Natural killer cell treated with Interleukin-12 subunit alpha and Interleukin-12 subunit beta and Interleukin-15 and Interleukin-18, amount 100 ng/mL, for 72 hours (primary cell): ENCODE results near the gene PXMP2. TPM values are rescaled to one million over a fixed set of nuclear protein-coding genes. Genes with fewer than 3 reads are reported as not detected.
"Not testable (repeated sequence)": the region's sequence is repeated elsewhere in the genome, so short reads cannot be mapped to it uniquely, and the experiment has no call there.

ENCODE experiments used
- ATAC-seq, 2 donors: fragments of 150-1000 bp; cut with Tn5 transposase in 1 of 2; sonication (Bioruptor Pico), chemical (Tn5 transposase) in 1 of 2; 2 replicates each; pipeline ENCODE4 v1.10.0; 2021
- DNase-seq: peaks from one replicate; pipeline ENCODE4 v3.0.0; 2022; ENCODE audit warnings: low spot score
- H3K27ac Mint-ChIP-seq, 2 donors: 1 replicate in 1 of 2; 2 replicates in 1 of 2; pipeline ENCODE4 v1.8.0; 2022; ENCODE audit warnings: mixed read lengths in 2 of 2, mild to moderate bottlenecking in 1 of 2, moderate library complexity in 1 of 2
- H3K27me3 Mint-ChIP-seq, 2 donors: 1 replicate in 1 of 2; 2 replicates in 1 of 2; pipeline ENCODE4 v1.8.0; 2022; ENCODE audit warnings: mixed read lengths in 2 of 2
- H3K36me3 Mint-ChIP-seq: one replicate; pipeline ENCODE4 v1.8.0; 2022; ENCODE audit warnings: mixed read lengths
- H3K4me1 Mint-ChIP-seq, 2 donors: 1 replicate in 1 of 2; 2 replicates in 1 of 2; pipeline ENCODE4 v1.8.0; 2022; ENCODE audit warnings: low read depth in 2 of 2, mixed read lengths in 2 of 2, mild to moderate bottlenecking in 1 of 2
- H3K4me3 Mint-ChIP-seq: one replicate; pipeline ENCODE4 v1.8.0; 2022; ENCODE audit warnings: mixed read lengths
- H3K9me3 Mint-ChIP-seq: 2 replicates; pipeline ENCODE4 v1.8.0; 2022; ENCODE audit warnings: mixed read lengths
- total RNA-seq, 2 donors: library from RNA; stranded (reverse); gene quantifications; one replicate each; pipeline ENCODE4 v1.2.3, GENCODE V29; 2022

PXMP2 gene
- total RNA-seq, 2 donors from 2014 or later, result 9.6 to 22.2 TPM

DNA sequence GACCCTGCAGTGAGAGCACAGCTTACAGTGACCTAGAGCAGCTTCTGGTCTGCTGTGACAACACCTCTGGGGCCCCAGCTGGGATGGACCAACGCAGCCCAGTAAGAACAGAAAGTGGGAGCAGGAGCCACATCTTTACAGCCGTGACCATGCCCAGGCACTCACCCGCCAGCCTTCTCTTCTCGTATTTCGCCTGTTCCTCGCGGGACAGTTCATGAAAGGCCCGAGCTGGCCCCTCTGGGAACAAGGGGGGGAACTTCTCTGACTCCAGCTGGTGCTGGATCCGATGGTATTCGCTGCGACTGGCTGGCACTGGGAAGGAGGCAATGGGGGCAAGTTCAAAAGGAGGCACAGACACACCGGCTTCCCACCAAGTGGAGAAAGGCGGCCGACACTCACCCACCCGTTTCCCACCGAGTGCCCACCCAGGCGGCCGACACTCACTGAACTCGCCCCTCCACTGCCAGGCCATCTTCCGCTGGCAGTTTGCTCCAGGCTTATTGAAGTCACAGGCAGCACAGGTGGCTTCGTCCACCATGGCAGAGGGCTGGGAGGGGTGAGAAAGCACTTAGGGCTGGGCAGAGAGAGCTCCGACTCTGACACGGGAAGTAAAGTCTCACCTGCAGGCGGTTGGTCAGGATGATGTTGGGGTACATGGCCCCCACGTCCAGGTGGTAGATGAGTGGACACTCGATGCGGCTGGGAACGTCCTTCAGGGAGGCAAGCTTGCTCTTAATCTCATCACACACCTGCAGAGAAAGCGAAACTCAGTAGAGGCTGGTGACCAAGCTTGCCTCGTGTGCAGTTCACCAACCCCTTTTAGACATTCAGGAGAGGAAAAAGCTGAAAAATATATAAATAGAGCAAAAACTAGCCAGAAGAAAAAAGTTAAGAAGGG, 18.9 kb upstream of the PXMP2 start:
- Mint-ChIP-seq H3K27ac (no peak overlapping the region), H3K4me3 (no peak overlapping the region), H3K36me3 (peaks cover 27% of the 10 kb centered on the region), H3K4me1 (peaks cover 6 to 20% of the 10 kb centered on the region in 2 donors), H3K27me3 (no peaks in the 10 kb centered on the region), H3K9me3 (no peaks in the 10 kb centered on the region)
- DNase-seq (peak; percentile 18), ATAC-seq (no peak)

DNA sequence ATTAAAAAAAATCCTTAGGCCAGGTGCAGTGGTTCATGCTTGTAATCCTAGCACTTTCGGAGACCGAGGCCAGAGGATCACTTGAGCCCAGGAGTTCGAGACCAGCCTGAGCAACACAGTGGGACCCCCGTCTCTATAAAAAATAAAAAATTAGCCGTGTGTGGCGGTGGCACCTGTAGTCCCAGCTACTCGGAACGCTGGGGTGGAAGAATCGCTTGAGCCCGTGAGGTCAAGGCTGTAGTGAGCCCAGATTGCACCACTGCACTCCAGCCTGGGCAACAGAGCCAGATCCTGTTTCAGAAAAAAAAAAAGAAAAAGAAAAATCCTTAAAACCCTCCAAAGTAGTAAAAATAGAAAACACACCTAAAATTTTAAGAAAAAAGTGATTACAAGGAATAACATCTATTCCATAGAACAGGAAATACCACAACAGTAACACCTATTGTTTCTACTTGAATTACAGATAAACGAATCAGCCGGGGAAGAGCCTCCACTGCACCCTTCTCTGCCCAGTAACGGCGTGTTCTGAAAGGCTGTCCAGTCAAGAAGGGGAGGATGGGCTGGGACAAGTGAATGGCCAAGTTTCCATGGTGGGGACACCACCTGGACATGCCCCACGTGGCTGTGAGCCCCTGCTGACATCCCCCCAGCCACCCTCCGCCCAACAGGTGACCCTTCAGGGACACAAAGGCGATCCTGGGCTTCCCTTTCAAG, 18.1 kb upstream of the PXMP2 start:
- DNase-seq (peak; percentile 2), ATAC-seq (no peak)
- no peaks in the 10 kb centered on the region for H3K27me3 Mint-ChIP-seq
- peaks cover 27% of the 10 kb centered on the region for H3K36me3 Mint-ChIP-seq
- no peak overlapping the region for H3K27ac Mint-ChIP-seq
- H3K4me1 Mint-ChIP-seq, result peaks cover 6 to 21% of the 10 kb centered on the region in 2 donors
- no peaks in the 10 kb centered on the region for H3K9me3 Mint-ChIP-seq
- no peak overlapping the region for H3K4me3 Mint-ChIP-seq

GRCh38 chr12:132672116-132672515, 15.3 kb upstream of the PXMP2 start:
- no peaks in the 10 kb centered on the region for H3K27me3 Mint-ChIP-seq
- H3K27ac Mint-ChIP-seq, result no peak overlapping the region
- peaks cover 6 to 9% of the 10 kb centered on the region in 2 donors for H3K4me1 Mint-ChIP-seq
- H3K36me3 Mint-ChIP-seq, result peaks cover 24% of the 10 kb centered on the region
- no peaks in the 10 kb centered on the region for H3K9me3 Mint-ChIP-seq
- no peak overlapping the region for H3K4me3 Mint-ChIP-seq
- no peak for ATAC-seq
- no peak for DNase-seq

DNA sequence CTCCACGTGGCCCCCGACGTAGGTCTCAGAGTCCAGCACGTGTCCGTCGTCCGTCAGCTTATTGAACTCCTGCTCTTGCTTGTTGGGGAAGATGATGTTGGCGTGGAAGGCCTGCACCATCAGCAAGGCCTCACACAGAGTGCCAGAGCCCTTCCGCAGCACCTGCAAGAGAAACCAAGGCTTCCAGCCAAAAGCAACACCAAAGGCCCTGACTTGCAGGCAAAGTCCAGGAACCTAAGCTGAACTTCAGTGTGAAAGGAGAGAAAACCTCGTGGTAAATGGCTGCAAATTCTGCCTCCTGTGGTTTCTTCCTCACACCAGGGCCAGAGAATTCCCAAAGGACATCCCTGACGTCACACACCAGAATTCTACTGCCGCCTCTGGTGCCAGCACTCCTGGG, 14.7 kb upstream of the PXMP2 start:
- no peaks in the 10 kb centered on the region for H3K27me3 Mint-ChIP-seq
- H3K4me1 Mint-ChIP-seq, result peaks cover 6 to 9% of the 10 kb centered on the region in 2 donors
- H3K36me3 Mint-ChIP-seq, result peaks cover 20% of the 10 kb centered on the region
- no peak overlapping the region for H3K27ac Mint-ChIP-seq
- ATAC-seq, result no peak
- H3K9me3 Mint-ChIP-seq, result no peaks in the 10 kb centered on the region
- DNase-seq, result peak; percentile 51
- H3K4me3 Mint-ChIP-seq, result no peak overlapping the region

DNA sequence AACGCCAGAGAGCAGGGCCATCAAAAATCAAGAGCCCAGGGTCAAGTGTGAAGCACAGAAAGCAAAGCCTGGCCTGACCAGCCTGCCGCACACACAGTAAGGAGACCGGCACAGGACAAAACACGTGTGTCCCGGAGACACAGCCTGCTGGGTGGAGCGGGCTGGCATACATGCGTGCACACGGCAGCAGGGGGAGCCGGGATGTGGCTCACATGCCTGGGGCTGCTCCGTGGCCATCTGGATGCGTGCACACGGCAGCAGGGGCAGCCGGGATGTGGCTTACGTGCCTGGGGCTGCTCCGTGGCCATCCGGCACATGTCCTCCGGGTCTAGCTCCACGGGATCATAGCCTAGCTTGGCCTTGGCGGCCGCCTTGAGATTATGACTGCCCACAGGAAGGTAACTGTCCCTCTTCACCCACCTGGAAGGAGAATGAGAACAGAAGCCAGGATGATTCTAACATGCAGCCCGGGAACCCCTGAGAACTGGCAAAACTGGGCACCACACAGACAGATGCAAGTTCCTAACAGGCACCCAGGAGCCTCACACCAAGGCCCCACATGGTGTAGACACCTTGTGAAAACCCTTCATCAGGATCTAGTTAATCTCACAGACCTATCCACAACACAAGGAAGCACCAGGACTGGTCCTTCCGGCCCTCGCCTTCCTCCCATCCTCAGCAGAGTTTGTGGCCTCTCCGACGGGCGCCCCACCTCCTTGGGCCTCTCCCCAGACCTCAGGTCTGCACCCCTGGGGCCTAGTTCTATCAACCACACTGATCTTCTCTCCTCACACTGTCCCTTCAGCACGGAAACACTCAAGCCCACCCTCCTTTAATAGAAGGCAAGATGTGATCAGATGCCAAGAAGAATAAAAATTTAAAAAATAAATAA, 13.9 kb upstream of the PXMP2 start:
- H3K27ac Mint-ChIP-seq, result no peak overlapping the region
- H3K27me3 Mint-ChIP-seq, result no peaks in the 10 kb centered on the region
- peaks cover 19% of the 10 kb centered on the region for H3K36me3 Mint-ChIP-seq

GRCh38 chr12:132674561-132674960, 12.8 kb upstream of the PXMP2 start:
- H3K4me1 Mint-ChIP-seq, result peaks cover 6 to 9% of the 10 kb centered on the region in 2 donors
- no peaks in the 10 kb centered on the region for H3K9me3 Mint-ChIP-seq
- H3K4me3 Mint-ChIP-seq, result no peak overlapping the region
- ATAC-seq (no peak), DNase-seq (no peak)
- H3K36me3 Mint-ChIP-seq, result peaks cover 24% of the 10 kb centered on the region
- no peak overlapping the region for H3K27ac Mint-ChIP-seq
- H3K27me3 Mint-ChIP-seq, result no peaks in the 10 kb centered on the region

More for the DNA sequence above, 13.9 kb upstream of the PXMP2 start:
- ATAC-seq (no peak), DNase-seq (no peak)
- H3K4me1 Mint-ChIP-seq, result peaks cover 6 to 9% of the 10 kb centered on the region in 2 donors
- no peaks in the 10 kb centered on the region for H3K9me3 Mint-ChIP-seq
- no peak overlapping the region for H3K4me3 Mint-ChIP-seq

GRCh38 chr12:132675757-132676432, 11.5 kb upstream of the PXMP2 start:
- Mint-ChIP-seq H3K27me3 (no peaks in the 10 kb centered on the region), H3K9me3 (no peaks in the 10 kb centered on the region), H3K27ac (no peak overlapping the region), H3K4me1 (peaks cover 9 to 15% of the 10 kb centered on the region in 2 donors), H3K36me3 (peaks cover 24% of the 10 kb centered on the region), H3K4me3 (no peak overlapping the region)
- no peak for ATAC-seq
- DNase-seq, result peak; percentile 1

DNA sequence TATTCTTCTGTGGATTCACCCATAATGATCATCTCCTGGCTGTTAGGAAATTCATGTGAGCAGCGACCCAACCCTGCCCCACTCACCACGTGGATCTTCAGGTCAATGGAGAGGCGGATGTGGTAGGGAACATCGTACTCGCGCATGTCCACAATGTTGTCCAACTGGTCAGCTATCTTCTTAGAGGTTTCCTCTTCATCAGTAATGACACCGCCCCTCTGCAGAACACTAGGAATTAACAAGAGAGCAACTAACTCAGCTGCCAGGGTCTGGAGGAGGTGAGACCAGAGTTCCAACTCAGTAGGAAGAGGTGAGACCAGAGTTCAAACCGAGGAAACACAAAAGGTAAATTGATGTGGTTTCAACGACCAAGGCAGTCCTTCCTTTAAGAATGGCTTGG, 9.9 kb upstream of the PXMP2 start:
- H3K36me3 Mint-ChIP-seq, result peaks cover 19% of the 10 kb centered on the region
- ATAC-seq (no peak), DNase-seq (no peak)
- H3K9me3 Mint-ChIP-seq, result no peaks in the 10 kb centered on the region
- H3K27me3 Mint-ChIP-seq, result no peaks in the 10 kb centered on the region
- H3K4me3 Mint-ChIP-seq, result no peak overlapping the region
- peaks cover 5 to 9% of the 10 kb centered on the region in 2 donors for H3K4me1 Mint-ChIP-seq
- H3K27ac Mint-ChIP-seq, result no peak overlapping the region

GRCh38 chr12:132685400-132685799, 2.0 kb upstream of the PXMP2 start:
- ATAC-seq (no peak), DNase-seq (no peak)
- Mint-ChIP-seq H3K36me3 (no peaks in the 10 kb centered on the region), H3K9me3 (no peaks in the 10 kb centered on the region), H3K4me3 (peak overlapping the region; percentile 65), H3K27me3 (no peaks in the 10 kb centered on the region), H3K27ac (peak overlapping the region in 1 of 2 donors; percentile 35), H3K4me1 (peaks cover 16% of the 10 kb centered on the region in 2 donors)

DNA sequence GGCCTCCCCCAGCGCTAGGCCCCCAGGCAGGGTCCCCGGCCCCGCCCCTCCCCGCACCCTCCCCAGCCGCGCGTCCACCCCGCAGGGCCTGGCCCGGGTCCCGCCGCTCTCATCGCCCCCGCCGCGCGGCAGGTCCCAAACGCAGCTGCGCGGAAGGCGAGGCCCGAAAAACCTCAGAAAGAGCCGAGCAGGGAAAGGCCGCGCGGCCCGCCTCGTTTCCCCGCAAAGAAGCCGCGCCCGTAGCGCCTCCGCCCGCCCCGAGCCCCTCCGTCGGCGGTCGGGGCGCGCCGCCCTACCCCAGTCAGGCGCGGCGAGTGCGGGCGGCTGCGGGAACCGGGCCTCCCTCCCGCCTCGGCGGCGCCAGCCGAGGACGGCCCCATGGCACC, 569 bp upstream of the PXMP2 start:
- H3K27ac Mint-ChIP-seq, result no peak overlapping the region
- H3K4me3 Mint-ChIP-seq, result peak overlapping the region; percentile 87
- peaks cover 13 to 16% of the 10 kb centered on the region in 2 donors for H3K4me1 Mint-ChIP-seq
- peak; percentile 2 to 69 for ATAC-seq
- no peaks in the 10 kb centered on the region for H3K27me3 Mint-ChIP-seq
- no peaks in the 10 kb centered on the region for H3K9me3 Mint-ChIP-seq
- no peak for DNase-seq
- H3K36me3 Mint-ChIP-seq, result no peaks in the 10 kb centered on the region

DNA sequence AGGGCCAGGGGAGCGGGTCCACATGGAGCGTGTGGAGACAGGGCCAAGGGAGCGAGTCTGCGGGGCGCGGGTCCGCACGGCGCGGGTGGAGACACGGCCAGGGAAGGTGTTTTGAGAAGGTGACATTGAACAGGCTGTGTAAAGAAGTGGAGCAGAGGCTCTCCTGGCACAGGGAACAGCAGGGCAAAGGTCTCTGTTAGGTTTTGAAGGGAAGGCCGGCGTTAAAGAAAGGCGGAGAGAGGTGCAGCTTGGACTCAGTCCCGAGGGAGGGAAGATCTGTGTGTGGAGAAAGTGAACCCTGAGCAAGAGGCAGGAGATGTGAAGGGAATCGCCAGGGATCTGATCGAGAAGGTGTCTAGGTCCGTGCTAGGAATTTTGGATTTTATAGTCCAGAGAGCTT, 1.8 kb downstream of the PXMP2 start:
- H3K27me3 Mint-ChIP-seq, result no peaks in the 10 kb centered on the region
- DNase-seq (no peak), ATAC-seq (no peak)
- no peaks in the 10 kb centered on the region for H3K36me3 Mint-ChIP-seq
- peak overlapping the region; percentile 65 for H3K4me3 Mint-ChIP-seq
- H3K4me1 Mint-ChIP-seq, result peaks cover 13 to 16% of the 10 kb centered on the region in 2 donors
- H3K27ac Mint-ChIP-seq, result peak overlapping the region in 1 of 2 donors; percentile 11
- H3K9me3 Mint-ChIP-seq, result no peaks in the 10 kb centered on the region

DNA sequence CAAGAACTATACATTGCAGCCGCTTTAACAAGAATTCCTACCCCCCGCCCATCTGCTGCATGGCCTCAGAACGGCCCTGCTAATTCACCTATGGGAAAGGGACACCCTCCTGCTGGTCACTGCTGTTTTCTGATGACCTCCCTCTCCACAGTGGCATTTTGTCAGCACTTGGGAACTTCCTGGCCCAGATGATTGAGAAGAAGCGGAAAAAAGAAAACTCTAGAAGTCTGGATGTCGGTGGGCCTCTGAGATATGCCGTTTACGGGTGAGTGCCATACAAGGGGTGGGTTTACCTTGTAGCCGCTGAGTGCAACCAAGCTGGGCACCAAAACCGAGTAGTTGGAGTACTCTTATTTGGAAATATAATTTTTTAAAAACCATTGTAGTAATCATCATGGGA, 2.7 kb downstream of the PXMP2 start:
- Mint-ChIP-seq H3K27ac (no peak overlapping the region), H3K4me1 (peaks cover 12 to 14% of the 10 kb centered on the region in 2 donors), H3K27me3 (no peaks in the 10 kb centered on the region), H3K4me3 (peak overlapping the region; percentile 65), H3K9me3 (no peaks in the 10 kb centered on the region), H3K36me3 (no peaks in the 10 kb centered on the region)
- DNase-seq (no peak), ATAC-seq (no peak)

DNA sequence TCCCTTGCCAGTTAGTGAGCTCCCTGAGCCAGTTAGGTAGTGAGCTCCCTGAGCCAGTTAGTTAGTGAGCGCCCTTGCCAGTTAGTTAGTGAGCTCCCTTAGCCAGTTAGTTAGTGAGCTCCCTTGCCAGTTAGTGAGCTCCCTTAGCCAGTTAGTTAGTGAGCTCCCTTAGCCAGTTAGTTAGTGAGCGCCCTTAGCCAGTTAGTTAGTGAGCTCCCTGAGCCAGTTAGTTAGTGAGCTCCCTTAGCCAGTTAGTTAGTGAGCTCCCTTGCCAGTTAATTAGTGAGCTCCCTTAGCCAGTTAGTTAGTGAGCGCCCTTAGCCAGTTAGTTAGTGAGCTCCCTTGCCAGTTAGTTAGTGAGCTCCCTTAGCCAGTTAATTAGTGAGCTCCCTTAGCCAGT, 4.6 kb downstream of the PXMP2 start:
- H3K27me3 Mint-ChIP-seq, H3K9me3 Mint-ChIP-seq, H3K27ac Mint-ChIP-seq, H3K4me3 Mint-ChIP-seq, ATAC-seq, H3K36me3 Mint-ChIP-seq, DNase-seq: not testable (repeated sequence)
- H3K4me1 Mint-ChIP-seq, result peaks cover 9 to 10% of the 10 kb centered on the region in 2 donors
